A673 (cell line): ENCODE measurements around the gene ARL13A. TPM values are rescaled to one million over a fixed set of nuclear protein-coding genes. Genes with fewer than 3 reads are reported as not detected.

Experiments
- Bru-seq: library from RNA; stranded (reverse); fragments of 400-500 nt; gene quantifications from one replicate; lab custom pipeline; 2021; lab: Mats Ljungman, UMichigan
- BruChase-seq, 2 experiments: library from RNA; stranded (reverse); fragments of 400-500 nt; gene quantifications; one replicate each; lab custom pipeline; 2021; lab: Mats Ljungman, UMichigan
- BruUV-seq: library from RNA; stranded (reverse); fragments of 400-500 nt; replicated peaks from 2 replicates; lab custom pipeline; 2021; lab: Mats Ljungman, UMichigan
- CTCF ChIA-PET: fragments of 300-600 bp; sonication (Branson Sonifier 250); formaldehyde crosslinking; loops from one replicate; lab custom pipeline; 2022; ENCODE audit warnings: antibody characterized with exemption; lab: Charles Lee
- POLR2A ChIA-PET: fragments of 300-600 bp; sonication (Branson Sonifier 250); formaldehyde crosslinking; loops from one replicate; lab custom pipeline; 2022; ENCODE audit warnings: antibody characterized with exemption; ENCODE audit not compliant: low non-redundant PET; lab: Charles Lee
- DNase-seq: peaks from one replicate; pipeline ENCODE4 v3.0.0-alpha.2; 2015; ENCODE audit warnings: low spot score
- H3K27ac ChIP-seq: fragments of 200-600 bp; sonication (generic); 2 replicates; pipeline ENCODE4 v1.5.1; 2016; ENCODE audit warnings: mixed run types, low read depth, mild to moderate bottlenecking, mixed read lengths, antibody characterized with exemption, low read length; ENCODE audit not compliant: poor library complexity, severe bottlenecking
- H3K27me3 ChIP-seq: fragments of 200-600 bp; sonication (generic); replicated peaks from 2 replicates; pipeline ENCODE4 v1.6.1; 2017; ENCODE audit warnings: mixed run types, low read depth, mild to moderate bottlenecking, mixed read lengths, antibody characterized with exemption, low read length; ENCODE audit not compliant: insufficient read depth, poor library complexity
- H3K36me3 ChIP-seq: fragments of 200-600 bp; sonication (generic); 2 replicates; pipeline ENCODE4 v1.6.1; 2016; ENCODE audit warnings: mixed run types, mild to moderate bottlenecking, mixed read lengths, antibody characterized with exemption, low read length; ENCODE audit not compliant: insufficient read depth, poor library complexity, severe bottlenecking
- H3K4me1 ChIP-seq: fragments of 200-600 bp; sonication (generic); 2 replicates; pipeline ENCODE4 v1.6.1; 2017; ENCODE audit warnings: mixed run types, mild to moderate bottlenecking, mixed read lengths, antibody characterized with exemption, low read length; ENCODE audit not compliant: insufficient read depth, poor library complexity, severe bottlenecking
- H3K4me3 ChIP-seq: fragments of 200-600 bp; sonication (generic); 2 replicates; pipeline ENCODE4 v1.5.1; 2016; ENCODE audit warnings: low read depth, mixed run types, mild to moderate bottlenecking, mixed read lengths, low read length; ENCODE audit not compliant: poor library complexity, severe bottlenecking
- H3K9me3 ChIP-seq: fragments of 200-600 bp; sonication (generic); 2 replicates; pipeline ENCODE4 v1.6.1; 2016; ENCODE audit warnings: mixed run types, low read depth, mild to moderate bottlenecking, mixed read lengths, antibody characterized with exemption, low read length; ENCODE audit not compliant: poor library complexity, severe bottlenecking
- EZH2 ChIP-seq: fragments of 200-600 bp; sonication (generic); IDR thresholded peaks from 2 replicates; pipeline ENCODE4 v1.6.1; 2017; ENCODE audit warnings: borderline replicate concordance, low read depth, mild to moderate bottlenecking, mixed read lengths, antibody characterized with exemption, low read length; ENCODE audit not compliant: poor library complexity, severe bottlenecking
- intact Hi-C: fragments of 100-400 bp; cut with micrococcal nuclease; formaldehyde crosslinking; loops from one replicate; pipeline ENCODE4 v1.10.0; 2022; ENCODE audit not compliant: unreplicated experiment
- long read RNA-seq: library from polyadenylated mRNA; stranded (forward); transcript quantifications from one replicate; pipeline ENCODE4 v2.0.0, GENCODE V29; 2022
- total RNA-seq: library from RNA; stranded (reverse); gene quantifications from 2 replicates; pipeline ENCODE4 v1.2.3, GENCODE V29; 2021
- TF ChIP-seq, protein P1 (sequence below): fragments of 300-800, 200-600 bp; sonication (generic); conservative IDR thresholded peaks from 2 replicates; pipeline ENCODE4 v1.5.1; 2017; ENCODE audit warnings: low read depth, mild to moderate bottlenecking, antibody characterized with exemption, low read length, moderate library complexity, mixed read lengths

ARL13A gene
- total RNA-seq = not detected in 2 replicates
- not detected for Bru-seq, nascent RNA
- BruChase-seq, experiment 1, labeled RNA remaining after a 2-hour chase = percentile 4 among the genes with signal in this experiment
- percentile 4 among the genes with signal in this experiment for BruChase-seq, experiment 2, labeled RNA remaining after a 6-hour chase
- long read RNA-seq = 0 reads

DNA sequence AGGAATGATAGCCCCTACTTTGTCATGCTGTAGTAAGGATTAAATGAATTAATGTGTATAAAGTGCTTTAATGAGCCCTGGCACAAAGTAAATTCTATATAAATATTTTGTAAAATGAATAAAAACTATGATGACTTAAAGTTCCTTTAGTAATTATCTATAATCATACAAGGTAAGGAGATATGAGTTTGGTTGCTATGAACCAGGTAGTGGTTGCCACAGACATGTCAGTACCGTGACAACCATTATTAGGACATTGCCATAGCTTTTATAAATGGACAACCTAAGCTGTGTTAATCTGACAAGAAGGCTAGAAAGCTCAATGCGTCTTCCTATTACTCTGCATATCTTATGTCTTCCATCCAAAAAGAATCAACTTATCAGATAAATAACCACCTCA is at the start of gene ARL13A:
TSS of gene ARL13A (plus strand) at position 301 of the 400 bp plus-strand sequence. CDS start 3,982 bp downstream, outside the sequence.
- intact Hi-C loops = no loop called here
- no peaks in the 10 kb centered on the region for H3K27me3 ChIP-seq
- no peaks in the 10 kb centered on the region for H3K9me3 ChIP-seq
- DNase-seq = no peak
- H3K4me3 ChIP-seq = no peak within 1 kb of the TSS
- ChIA-PET CTCF (no interaction called here), POLR2A (no interaction called here)
- H3K27ac ChIP-seq = no peak within 1 kb of the TSS
- no peaks in the 10 kb centered on the region for H3K36me3 ChIP-seq
- no peaks in the 10 kb centered on the region for H3K4me1 ChIP-seq
- TF ChIP-seq EZH2 = no peak
- no TSS peak for BruUV-seq

DNA sequence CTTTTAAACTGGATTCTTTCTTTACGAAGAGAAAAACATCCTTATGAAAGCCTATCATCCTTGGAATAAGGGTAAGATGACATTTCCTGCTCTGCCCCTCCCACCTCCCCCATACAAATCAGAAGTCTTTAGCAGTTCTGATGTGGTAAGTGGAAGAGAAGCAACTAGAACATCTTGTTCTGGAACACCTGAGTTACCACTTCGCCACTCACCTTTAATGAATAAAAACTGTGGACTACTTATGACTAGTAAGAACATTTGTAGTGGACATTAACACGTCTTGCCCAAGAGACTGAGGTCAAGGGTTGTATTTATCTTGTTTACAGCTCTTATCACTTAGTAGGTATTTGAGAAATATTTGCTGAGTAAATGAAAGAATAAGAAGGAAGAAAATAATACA is 45.1 kb upstream of the ARL13A start:
- CTCF ChIA-PET = no interaction called here
- H3K9me3 ChIP-seq = no peaks in the 10 kb centered on the region

DNA sequence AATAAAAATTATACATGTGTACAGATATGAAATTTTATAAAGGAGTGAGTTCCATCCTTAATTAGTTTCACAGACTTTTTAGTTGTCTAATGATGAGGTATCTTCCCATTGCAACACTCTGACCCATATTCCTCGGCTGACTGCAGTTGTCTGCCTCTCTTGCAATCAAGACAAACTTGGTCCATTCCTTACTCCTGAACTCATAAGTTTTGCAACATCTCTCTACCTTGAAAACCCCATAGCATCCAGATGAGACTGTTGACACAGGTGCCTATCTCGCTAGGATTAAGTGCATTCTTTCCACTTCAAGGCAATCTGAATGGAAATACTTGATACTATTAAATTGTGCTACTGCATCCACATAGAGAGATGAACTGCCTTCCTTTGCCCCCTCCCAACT is 43.1 kb upstream of the ARL13A start:
- TF ChIP-seq EZH2 = no peak
- TF ChIP-seq, protein P1, sequence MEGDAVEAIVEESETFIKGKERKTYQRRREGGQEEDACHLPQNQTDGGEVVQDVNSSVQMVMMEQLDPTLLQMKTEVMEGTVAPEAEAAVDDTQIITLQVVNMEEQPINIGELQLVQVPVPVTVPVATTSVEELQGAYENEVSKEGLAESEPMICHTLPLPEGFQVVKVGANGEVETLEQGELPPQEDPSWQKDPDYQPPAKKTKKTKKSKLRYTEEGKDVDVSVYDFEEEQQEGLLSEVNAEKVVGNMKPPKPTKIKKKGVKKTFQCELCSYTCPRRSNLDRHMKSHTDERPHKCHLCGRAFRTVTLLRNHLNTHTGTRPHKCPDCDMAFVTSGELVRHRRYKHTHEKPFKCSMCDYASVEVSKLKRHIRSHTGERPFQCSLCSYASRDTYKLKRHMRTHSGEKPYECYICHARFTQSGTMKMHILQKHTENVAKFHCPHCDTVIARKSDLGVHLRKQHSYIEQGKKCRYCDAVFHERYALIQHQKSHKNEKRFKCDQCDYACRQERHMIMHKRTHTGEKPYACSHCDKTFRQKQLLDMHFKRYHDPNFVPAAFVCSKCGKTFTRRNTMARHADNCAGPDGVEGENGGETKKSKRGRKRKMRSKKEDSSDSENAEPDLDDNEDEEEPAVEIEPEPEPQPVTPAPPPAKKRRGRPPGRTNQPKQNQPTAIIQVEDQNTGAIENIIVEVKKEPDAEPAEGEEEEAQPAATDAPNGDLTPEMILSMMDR = no peak
- Histone ChIP-seq H3K36me3 (no peaks in the 10 kb centered on the region), H3K4me3 (no peak overlapping the region), H3K9me3 (no peaks in the 10 kb centered on the region), H3K4me1 (no peaks in the 10 kb centered on the region), H3K27me3 (no peaks in the 10 kb centered on the region), H3K27ac (no peak overlapping the region)
- ChIA-PET CTCF (no interaction called here), POLR2A (no interaction called here)
- BruUV-seq = no TSS peak
- intact Hi-C loops = no loop called here
- no peak for DNase-seq

More for the DNA sequence above, 45.1 kb upstream of the ARL13A start:
- Histone ChIP-seq H3K4me1 (no peaks in the 10 kb centered on the region), H3K36me3 (no peaks in the 10 kb centered on the region), H3K27me3 (no peaks in the 10 kb centered on the region), H3K27ac (no peak overlapping the region), H3K4me3 (no peak overlapping the region)
- intact Hi-C loops = no loop called here
- no peak for TF ChIP-seq EZH2
- TF ChIP-seq, protein P1 = no peak
- POLR2A ChIA-PET = no interaction called here
- no peak for DNase-seq
- no TSS peak for BruUV-seq
